SJSA1 (cell line): Measurements from ENCODE around the gene KRT85. TPM values are rescaled to one million over a fixed set of nuclear protein-coding genes. Genes with fewer than 3 reads are reported as not detected.

Source experiments
- DNase-seq, 2 experiments: peaks; one replicate each; pipeline ENCODE4 v3.0.0-alpha.2; 2015 to 2020; ENCODE audit warnings: low spot score in 2 of 2, low read depth in 1 of 2
- H3K27ac ChIP-seq: fragments of 250-450 bp; sonication (Bioruptor Pico); 2 replicates; pipeline ENCODE4 v1.5.1; 2020; ENCODE audit warnings: mild to moderate bottlenecking, moderate library complexity
- H3K27me3 ChIP-seq: fragments of 250-450 bp; sonication (Bioruptor Pico); replicated peaks from 2 replicates; pipeline ENCODE4 v1.5.1; 2020; ENCODE audit warnings: mild to moderate bottlenecking, moderate library complexity
- H3K36me3 ChIP-seq: fragments of 250-450 bp; sonication (Bioruptor Pico); 2 replicates; pipeline ENCODE4 v1.5.1; 2020; ENCODE audit warnings: mild to moderate bottlenecking
- H3K4me1 ChIP-seq: fragments of 250-450 bp; sonication (Bioruptor Pico); replicated peaks from 2 replicates; pipeline ENCODE4 v1.6.1; 2021; ENCODE audit warnings: mild to moderate bottlenecking
- H3K4me3 ChIP-seq: fragments of 250-450 bp; sonication (Bioruptor Pico); 2 replicates; pipeline ENCODE4 v1.5.1; 2020; ENCODE audit warnings: mild to moderate bottlenecking
- H3K9me3 ChIP-seq: fragments of 250-450 bp; sonication (Bioruptor Pico); replicated peaks from 2 replicates; pipeline ENCODE4 v1.5.1; 2020; ENCODE audit warnings: mild to moderate bottlenecking
- total RNA-seq: library from RNA; depleted of rRNA; stranded (reverse); fragments of >200 nt; shearing (Covaris generic); gene quantifications from 2 replicates; pipeline ENCODE4 v1.2.3, GENCODE V29; 2014

Gene KRT85
- total RNA-seq, 1 experiment from 2014 or later = not detected

GRCh38 chr12:52344111-52344510 lies 23.2 kb downstream of the KRT85 start:
- no peaks in the 10 kb centered on the region for H3K36me3 ChIP-seq
- no peak overlapping the region for H3K4me3 ChIP-seq
- no peak overlapping the region for H3K27ac ChIP-seq
- H3K27me3 ChIP-seq = no peaks in the 10 kb centered on the region; the same call in 1 of the 2 replicates
- no peaks in the 10 kb centered on the region for H3K9me3 ChIP-seq
- no peak for DNase-seq
- no peaks in the 10 kb centered on the region for H3K4me1 ChIP-seq

- DNase-seq = no peak
- H3K27me3 ChIP-seq = no peaks in the 10 kb centered on the region; the same call in 1 of the 2 replicates
- no peaks in the 10 kb centered on the region for H3K9me3 ChIP-seq
- no peak overlapping the region for H3K4me3 ChIP-seq
- no peaks in the 10 kb centered on the region for H3K36me3 ChIP-seq
- H3K27ac ChIP-seq = no peak overlapping the region
- no peaks in the 10 kb centered on the region for H3K4me1 ChIP-seq
These were observed 23.7 kb downstream of the KRT85 start for GRCh38 chr12:52343550-52343949.

GRCh38 chr12:52342781-52343490 lies 24.3 kb downstream of the KRT85 start:
- no peaks in the 10 kb centered on the region for H3K4me1 ChIP-seq
- H3K36me3 ChIP-seq = no peaks in the 10 kb centered on the region
- no peak overlapping the region for H3K4me3 ChIP-seq
- H3K27ac ChIP-seq = no peak overlapping the region
- no peak for DNase-seq
- no peaks in the 10 kb centered on the region for H3K27me3 ChIP-seq
- no peaks in the 10 kb centered on the region for H3K9me3 ChIP-seq

GRCh38 chr12:52341066-52341580 lies 26.2 kb downstream of the KRT85 start:
- H3K4me3 ChIP-seq = no peak overlapping the region
- H3K27me3 ChIP-seq = no peaks in the 10 kb centered on the region
- no peaks in the 10 kb centered on the region for H3K4me1 ChIP-seq
- DNase-seq = no peak
- no peaks in the 10 kb centered on the region for H3K9me3 ChIP-seq
- no peaks in the 10 kb centered on the region for H3K36me3 ChIP-seq
- H3K27ac ChIP-seq = no peak overlapping the region

- no peaks in the 10 kb centered on the region for H3K9me3 ChIP-seq
- H3K4me3 ChIP-seq = no peak overlapping the region
- H3K27me3 ChIP-seq = no peaks in the 10 kb centered on the region
- DNase-seq = no peak
- H3K27ac ChIP-seq = no peak overlapping the region
- no peaks in the 10 kb centered on the region for H3K36me3 ChIP-seq
- no peaks in the 10 kb centered on the region for H3K4me1 ChIP-seq
These were observed 28.9 kb downstream of the KRT85 start for GRCh38 chr12:52338241-52338960.

- Histone ChIP-seq H3K36me3 (no peaks in the 10 kb centered on the region), H3K9me3 (no peaks in the 10 kb centered on the region), H3K27ac (no peak overlapping the region), H3K4me1 (no peaks in the 10 kb centered on the region), H3K4me3 (no peak overlapping the region), H3K27me3 (no peaks in the 10 kb centered on the region)
- no peak for DNase-seq
These were observed 30.2 kb downstream of the KRT85 start for GRCh38 chr12:52337054-52337453.

- no peak overlapping the region for H3K27ac ChIP-seq
- H3K4me3 ChIP-seq = no peak overlapping the region
- H3K4me1 ChIP-seq = no peaks in the 10 kb centered on the region
- H3K36me3 ChIP-seq = no peaks in the 10 kb centered on the region
- no peaks in the 10 kb centered on the region for H3K9me3 ChIP-seq
- no peaks in the 10 kb centered on the region for H3K27me3 ChIP-seq
- DNase-seq = no peak
These were observed 30.6 kb downstream of the KRT85 start for GRCh38 chr12:52336641-52337040.

GRCh38 chr12:52335598-52336262 lies 31.6 kb downstream of the KRT85 start:
- Histone ChIP-seq H3K27ac (no peak overlapping the region), H3K27me3 (no peaks in the 10 kb centered on the region), H3K4me1 (no peaks in the 10 kb centered on the region), H3K4me3 (no peak overlapping the region), H3K36me3 (no peaks in the 10 kb centered on the region), H3K9me3 (no peaks in the 10 kb centered on the region)
- no peak for DNase-seq

- H3K36me3 ChIP-seq = no peaks in the 10 kb centered on the region
- DNase-seq = no peak
- H3K27me3 ChIP-seq = no peaks in the 10 kb centered on the region
- H3K9me3 ChIP-seq = no peaks in the 10 kb centered on the region
- H3K27ac ChIP-seq = no peak overlapping the region
- H3K4me3 ChIP-seq = no peak overlapping the region
- H3K4me1 ChIP-seq = no peaks in the 10 kb centered on the region
These were observed 33.1 kb downstream of the KRT85 start for GRCh38 chr12:52334185-52334584.

- no peak for DNase-seq
- H3K27ac ChIP-seq = no peak overlapping the region
- H3K4me1 ChIP-seq = no peaks in the 10 kb centered on the region
- H3K27me3 ChIP-seq = no peaks in the 10 kb centered on the region
- no peaks in the 10 kb centered on the region for H3K36me3 ChIP-seq
- no peak overlapping the region for H3K4me3 ChIP-seq
- no peaks in the 10 kb centered on the region for H3K9me3 ChIP-seq
These were observed 34.0 kb downstream of the KRT85 start for GRCh38 chr12:52333321-52333720.

- H3K4me1 ChIP-seq = peaks cover 5% of the 10 kb centered on the region; the same call in 1 of the 2 replicates
- H3K27me3 ChIP-seq = no peaks in the 10 kb centered on the region
- no peak overlapping the region for H3K4me3 ChIP-seq
- no peak for DNase-seq
- no peak overlapping the region for H3K27ac ChIP-seq
- H3K36me3 ChIP-seq = no peaks in the 10 kb centered on the region
- no peaks in the 10 kb centered on the region for H3K9me3 ChIP-seq
These were observed 34.9 kb downstream of the KRT85 start for GRCh38 chr12:52332381-52332780.

- no peaks in the 10 kb centered on the region for H3K9me3 ChIP-seq
- no peaks in the 10 kb centered on the region for H3K36me3 ChIP-seq
- H3K27ac ChIP-seq = no peak overlapping the region
- no peak for DNase-seq
- H3K4me3 ChIP-seq = no peak overlapping the region
- H3K27me3 ChIP-seq = no peaks in the 10 kb centered on the region
- peaks cover 7% of the 10 kb centered on the region; the same call in 1 of the 2 replicates for H3K4me1 ChIP-seq
These were observed 35.4 kb downstream of the KRT85 start for GRCh38 chr12:52331833-52332232.

- Histone ChIP-seq H3K27me3 (no peaks in the 10 kb centered on the region), H3K9me3 (no peaks in the 10 kb centered on the region), H3K4me1 (peaks cover 7% of the 10 kb centered on the region; the same call in 1 of the 2 replicates), H3K4me3 (no peak overlapping the region), H3K27ac (no peak overlapping the region), H3K36me3 (no peaks in the 10 kb centered on the region)
- DNase-seq = no peak
These were observed 36.2 kb downstream of the KRT85 start for GRCh38 chr12:52331039-52331438.
